ENCODE measurements around the gene MMP7.

DNA sequence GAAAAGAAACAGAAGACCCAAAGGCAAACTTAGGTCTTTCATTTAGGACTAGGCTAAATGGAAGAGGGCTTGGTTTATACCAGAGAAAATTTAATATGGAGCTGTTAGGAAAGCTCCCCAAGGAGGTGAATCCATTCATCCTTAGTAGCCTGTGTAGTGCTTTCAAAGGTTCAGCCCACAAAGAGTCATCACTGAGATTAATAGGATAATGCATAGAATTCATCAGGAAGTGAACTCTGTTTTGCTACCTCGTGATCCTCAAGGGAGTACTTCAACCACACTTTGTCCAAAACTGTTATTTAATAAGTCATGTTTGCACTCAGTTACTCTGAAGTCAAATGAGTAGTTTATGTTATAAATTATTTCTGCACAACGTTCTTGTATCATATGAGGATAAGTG lies 43.3 kb upstream of the MMP7 start:
- TF ChIP-seq, protein P1, sequence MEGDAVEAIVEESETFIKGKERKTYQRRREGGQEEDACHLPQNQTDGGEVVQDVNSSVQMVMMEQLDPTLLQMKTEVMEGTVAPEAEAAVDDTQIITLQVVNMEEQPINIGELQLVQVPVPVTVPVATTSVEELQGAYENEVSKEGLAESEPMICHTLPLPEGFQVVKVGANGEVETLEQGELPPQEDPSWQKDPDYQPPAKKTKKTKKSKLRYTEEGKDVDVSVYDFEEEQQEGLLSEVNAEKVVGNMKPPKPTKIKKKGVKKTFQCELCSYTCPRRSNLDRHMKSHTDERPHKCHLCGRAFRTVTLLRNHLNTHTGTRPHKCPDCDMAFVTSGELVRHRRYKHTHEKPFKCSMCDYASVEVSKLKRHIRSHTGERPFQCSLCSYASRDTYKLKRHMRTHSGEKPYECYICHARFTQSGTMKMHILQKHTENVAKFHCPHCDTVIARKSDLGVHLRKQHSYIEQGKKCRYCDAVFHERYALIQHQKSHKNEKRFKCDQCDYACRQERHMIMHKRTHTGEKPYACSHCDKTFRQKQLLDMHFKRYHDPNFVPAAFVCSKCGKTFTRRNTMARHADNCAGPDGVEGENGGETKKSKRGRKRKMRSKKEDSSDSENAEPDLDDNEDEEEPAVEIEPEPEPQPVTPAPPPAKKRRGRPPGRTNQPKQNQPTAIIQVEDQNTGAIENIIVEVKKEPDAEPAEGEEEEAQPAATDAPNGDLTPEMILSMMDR (IDR thresholded peaks at IDR 0.05) = no peak
- no peak for TF ChIP-seq POLR2A (IDR thresholded peaks at IDR 0.05)

All from Peyer's patch (tissue), 4 donors.